Stimulated activated CD4-positive, alpha-beta T cell treated with anti-CD3 and anti-CD28 coated beads, Interleukin-4, amount 100 ng/mL, for 1 hour (primary cell): ENCODE results near the gene GRAP.

Experiments used
- DNase-seq: peaks from one replicate; pipeline ENCODE4 v3.0.0-alpha.2; 2020

The GRAP gene

DNA sequence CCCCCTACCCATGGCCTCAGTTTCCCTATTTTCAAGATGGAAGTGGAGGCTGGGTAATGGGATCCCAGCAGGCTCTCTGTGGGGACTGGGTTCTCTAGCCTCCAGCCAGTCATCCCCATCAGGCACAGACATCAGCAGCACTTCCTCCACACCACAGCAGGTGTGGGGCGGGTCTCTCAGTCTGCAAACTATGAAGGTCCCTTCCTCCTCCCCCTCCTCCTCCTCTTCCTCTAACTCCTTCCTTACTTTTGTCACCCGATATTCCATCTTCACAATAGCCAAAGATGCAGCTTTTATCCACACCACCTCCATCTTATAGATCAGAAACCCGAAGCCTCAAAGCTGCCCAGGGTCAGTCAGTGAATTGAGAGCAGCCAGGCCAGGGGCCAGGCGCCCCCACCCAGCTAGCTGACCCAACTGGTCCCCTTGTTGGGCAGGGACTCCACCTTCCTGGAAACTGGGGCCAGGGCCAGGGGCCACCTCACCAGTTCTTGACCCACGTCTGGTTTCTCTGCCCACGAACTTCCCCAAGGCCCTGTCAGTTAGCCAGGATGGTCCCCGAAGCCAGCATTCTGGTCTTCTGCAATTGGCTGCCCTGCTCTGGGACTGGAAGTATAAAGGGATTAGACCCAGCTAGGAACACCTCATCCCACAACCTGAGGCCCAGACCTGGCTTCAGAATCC is 44.7 kb downstream of the GRAP start:
- no peak for DNase-seq

DNA sequence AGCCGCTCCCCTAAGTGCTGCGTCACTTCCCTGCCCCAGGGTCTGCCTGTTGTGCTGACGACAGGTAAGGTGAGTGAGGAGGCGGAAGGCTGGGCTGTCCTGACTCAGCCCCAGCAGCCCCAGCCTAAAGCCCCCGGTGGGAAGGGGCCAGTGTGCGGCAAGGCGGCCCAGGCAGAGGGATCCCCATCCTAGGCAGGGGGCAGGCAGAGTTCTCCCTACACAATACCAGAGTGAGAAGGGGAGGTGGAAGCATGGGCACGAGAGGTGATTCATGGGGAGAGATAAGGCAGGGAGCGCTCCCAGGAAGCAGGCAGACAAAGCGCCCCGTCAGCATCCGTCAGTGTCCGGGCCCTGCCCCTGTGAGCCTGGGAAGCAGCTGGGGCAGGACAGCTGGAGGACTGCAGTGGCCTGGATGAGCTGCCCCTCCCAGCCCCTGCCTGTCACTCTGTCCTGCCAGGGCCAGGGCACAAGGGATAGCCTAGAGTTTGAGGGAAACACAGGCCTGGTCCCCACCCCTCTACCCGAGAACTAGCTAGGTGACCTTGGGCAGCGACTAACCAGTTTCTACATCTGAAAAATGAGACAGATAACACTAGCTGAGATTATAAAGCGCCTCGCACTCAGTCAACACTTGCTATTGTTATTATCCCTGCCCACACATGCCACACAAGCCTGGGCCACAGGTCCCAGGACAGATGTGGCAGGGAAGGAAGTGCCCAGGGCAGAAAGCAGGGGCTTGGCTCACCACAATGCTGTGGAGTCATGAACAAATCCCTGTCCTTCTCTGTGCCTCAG is 46.0 kb downstream of the GRAP start:
- DNase-seq: no peak

DNA sequence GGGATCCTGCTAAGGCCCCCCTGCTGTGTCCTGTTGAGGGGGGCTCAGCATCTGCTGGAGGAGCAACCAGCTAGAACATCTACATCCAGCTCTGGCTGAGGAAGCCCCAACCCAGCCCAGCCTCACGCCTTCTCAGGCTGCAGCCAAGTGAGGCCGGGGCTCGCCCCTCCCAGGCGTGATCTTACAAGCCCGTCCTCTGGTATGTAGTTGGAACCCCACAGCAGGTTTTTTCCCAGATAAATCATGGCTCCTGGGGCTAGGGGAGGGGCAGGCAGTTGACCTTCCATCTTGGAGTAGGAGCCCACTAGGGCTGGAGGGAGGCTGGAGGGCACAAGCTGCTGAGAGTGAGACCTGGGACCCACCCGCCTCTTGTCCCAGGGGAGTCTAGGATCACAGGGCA is 46.8 kb downstream of the GRAP start:
- DNase-seq: no peak

DNA sequence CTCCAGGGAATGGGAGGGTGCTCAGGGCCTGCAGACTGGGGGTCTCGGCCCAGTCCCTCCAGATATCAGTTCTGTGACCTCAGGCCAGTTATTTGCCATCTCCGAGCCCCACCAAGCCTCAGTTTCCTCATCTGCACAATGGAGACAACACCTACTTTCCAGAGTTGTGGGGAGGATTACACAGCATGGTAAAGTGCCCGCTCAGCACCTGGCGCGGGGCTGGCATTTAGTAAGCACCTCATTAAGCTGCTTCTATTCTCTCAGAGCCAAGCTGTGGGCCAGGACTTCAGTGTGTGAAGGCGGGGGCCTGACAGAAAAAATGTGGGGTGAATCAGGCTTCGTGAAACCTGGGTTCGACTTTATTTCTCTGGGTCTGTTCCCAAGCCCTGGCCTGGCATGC is 47.4 kb downstream of the GRAP start:
- DNase-seq: no peak

DNA sequence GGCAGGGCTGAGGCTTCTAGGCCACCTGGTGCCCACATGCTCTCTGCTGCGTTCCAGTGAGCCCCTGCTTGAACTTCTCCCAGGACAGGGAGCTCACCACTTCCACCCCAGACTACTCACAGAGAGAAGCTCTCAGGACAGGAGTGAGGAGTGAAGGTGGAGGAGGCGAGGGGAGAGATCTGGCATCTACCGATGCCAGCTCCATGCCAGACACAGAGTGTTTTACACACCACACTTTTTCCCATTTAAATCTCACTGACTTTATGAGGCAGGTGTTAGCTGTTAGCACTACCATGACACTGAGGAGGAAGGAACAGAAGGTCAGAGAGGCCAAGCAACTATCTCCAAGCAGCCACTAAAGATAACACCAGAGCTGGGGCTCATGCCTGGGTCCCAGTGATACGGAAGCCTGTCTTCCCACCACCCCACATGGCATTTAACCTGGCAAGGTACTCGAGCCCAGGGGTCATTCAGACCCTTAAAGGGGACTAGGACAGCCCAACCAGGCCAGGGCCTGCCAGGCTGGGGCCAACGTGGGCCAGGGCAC is 49.0 kb downstream of the GRAP start:
- no peak for DNase-seq

DNA sequence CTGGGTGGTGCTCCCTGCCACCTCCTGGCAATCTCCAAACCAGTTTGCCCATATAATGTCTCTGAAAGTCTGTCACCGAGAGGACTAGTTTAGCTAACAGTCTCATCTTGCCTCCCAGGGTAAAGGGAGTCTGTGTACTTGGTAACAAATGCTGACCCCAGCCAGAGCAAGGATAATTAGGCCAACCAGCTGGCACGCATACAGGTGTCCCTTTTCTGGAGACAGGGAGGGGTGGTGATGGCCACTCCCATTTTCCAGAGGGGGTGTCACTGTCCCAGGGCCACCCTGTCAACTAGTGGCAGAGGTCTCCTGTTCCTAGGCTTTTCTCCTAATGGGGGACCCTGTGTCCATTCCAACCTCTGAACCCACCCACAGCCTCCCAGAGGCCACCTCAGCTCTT is 50.3 kb downstream of the GRAP start:
- DNase-seq: no peak

DNA sequence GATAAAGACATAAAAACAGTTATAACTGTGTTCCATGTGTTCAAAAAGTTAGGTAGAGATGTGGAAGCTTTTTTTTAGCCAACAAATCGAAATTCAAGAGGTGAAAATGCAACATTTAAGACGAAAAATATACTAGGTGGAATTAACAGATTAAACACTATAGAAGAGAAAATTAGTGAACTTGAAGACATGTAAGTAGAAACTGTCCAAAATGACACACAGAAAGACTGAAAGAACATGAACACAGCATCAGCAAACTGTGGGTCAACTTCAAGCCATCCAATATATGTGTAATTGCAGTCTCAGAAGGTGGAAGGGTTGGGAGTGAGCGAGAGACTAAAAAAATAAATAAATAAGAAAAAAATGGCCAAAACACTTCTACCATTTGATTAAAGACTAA is 51.5 kb downstream of the GRAP start:
- no peak for DNase-seq

DNA sequence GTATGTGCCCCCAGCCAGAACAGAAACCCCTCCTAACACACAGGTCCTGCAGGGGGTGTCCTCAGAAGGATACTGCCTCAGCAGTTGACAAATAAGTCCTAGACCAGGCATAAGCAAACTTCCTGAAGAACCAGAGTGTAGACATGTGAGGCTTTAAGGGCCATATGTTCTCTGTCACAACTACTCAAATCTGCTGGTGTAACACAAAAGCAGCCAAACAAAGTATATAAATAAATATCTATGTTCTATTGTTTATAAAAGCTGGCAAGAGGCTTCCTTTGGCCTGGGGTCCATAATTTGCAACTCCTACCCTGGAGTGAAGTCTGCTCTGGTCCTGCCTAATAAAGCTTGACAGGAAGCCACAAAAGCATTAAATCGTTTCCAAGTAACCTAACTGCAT is 52.1 kb downstream of the GRAP start:
- no peak for DNase-seq

DNA sequence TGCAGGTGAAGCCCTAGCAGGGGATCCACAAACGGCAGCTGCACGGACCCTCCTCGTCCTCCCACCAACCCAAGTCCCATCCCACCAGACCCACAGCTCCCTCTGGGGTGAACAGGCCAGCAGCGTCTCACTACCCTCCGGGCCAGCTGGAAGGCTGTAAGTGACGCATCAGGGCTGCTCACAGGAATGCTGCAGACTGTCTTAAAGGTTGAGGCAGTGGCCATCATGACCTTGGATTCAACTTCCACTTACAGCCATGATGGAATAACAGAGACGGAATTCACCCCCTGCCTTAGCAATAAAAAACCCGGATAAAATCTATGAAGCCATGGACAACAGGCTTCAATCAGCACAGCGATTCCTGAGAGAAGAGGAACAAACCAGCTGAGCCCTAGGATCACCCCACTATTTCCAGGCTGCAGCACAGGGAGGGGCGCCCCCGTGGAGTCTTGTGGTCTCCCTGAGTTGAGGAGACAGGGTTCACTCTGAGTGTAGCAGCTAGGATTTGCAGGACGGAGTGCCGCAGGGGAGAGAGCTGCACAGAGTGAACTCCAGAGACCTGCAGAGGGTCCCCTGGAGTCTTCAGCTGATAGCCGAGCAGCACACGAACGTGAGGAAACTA is 52.7 kb downstream of the GRAP start:
- no peak for DNase-seq

DNA sequence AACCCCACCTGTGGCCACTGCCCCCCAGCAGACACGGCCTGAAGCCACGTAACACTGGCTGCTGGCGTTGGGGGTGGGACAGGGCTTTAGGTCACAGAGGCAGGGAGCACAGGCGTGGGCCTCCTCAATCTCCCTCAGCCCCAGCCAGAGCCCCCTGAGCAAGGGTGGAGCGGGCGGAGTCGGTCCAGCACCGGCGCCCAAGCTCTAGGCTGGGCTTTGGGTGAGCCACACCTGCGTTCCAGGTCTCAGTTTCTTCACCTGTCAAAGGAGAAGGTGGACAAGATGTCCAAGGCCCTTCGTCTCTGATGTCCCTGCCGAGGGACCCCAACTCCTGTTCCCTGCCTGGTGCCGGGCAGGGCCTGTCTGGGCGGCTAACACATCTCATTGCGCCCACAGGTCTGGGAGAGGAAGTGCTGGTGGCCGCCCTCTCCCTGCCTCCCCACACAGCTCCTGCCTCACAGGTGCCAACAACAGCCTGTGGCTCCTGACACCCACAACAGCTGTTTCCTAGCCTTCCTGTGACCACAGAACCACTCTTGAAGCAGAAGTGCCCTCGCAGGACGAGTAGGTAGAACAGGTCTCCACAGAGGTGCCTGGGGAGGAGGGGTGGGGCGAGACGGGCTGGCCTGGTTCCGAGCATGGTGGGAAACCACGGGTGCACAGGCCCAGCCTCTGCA is 54.2 kb downstream of the GRAP start:
- DNase-seq: no peak

DNA sequence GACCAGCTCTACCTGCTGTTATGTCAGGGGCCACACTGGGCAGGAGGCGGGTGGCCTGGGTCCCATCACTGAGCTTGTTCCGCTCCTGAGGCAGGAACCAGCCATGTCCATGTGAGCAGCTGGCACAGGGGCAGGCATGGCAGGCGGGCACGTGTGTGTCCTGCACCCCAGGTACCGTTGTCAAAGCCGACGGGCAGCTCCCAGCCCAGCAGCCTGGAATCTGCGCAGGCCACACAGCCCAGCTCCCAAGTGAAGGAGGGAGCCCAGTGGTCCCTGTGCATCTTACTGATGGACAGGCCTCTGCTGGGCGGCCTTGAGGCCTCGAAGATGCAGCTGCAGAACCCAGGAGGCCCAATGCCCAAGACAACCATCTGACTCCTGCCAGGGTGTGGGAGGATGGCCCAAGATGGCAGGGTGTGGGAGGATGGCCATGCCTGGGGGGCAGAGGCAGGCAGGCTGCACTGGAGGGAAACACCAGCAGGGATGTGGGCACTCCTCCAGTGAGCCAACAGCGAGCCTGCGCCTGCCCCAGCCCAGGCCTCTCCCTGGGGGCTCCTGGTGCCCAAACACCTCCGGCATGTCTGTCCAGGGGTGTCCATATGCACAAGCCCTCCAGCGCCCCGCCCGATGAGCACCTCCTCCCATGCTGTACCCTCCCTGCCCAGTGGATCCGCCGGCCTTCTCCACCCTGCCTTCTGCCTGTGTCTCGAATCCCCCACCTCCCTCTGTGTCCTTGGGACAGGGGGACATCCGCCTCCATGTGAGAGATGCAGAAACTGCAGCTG is 55.0 kb downstream of the GRAP start:
- no peak for DNase-seq

DNA sequence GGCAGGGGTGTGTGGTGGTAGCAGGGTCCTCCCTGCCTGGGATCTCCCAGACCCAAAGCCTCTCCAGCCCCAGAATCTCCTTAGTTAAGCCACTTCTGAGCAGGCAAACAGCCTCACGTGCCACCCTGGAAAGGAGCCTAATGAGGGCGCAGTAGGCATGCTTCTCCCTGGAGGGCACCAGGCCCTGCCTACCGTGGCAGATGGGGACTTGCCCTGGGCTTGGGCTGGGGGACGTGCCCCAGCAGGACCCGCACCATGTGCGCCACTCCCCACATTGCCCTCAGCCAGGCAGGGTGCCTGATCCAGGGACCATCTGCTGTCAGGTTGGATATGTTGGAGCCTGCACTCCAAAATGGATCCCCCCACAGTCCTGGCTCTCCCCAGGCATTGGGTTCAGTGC is 56.4 kb downstream of the GRAP start:
- no peak for DNase-seq

DNA sequence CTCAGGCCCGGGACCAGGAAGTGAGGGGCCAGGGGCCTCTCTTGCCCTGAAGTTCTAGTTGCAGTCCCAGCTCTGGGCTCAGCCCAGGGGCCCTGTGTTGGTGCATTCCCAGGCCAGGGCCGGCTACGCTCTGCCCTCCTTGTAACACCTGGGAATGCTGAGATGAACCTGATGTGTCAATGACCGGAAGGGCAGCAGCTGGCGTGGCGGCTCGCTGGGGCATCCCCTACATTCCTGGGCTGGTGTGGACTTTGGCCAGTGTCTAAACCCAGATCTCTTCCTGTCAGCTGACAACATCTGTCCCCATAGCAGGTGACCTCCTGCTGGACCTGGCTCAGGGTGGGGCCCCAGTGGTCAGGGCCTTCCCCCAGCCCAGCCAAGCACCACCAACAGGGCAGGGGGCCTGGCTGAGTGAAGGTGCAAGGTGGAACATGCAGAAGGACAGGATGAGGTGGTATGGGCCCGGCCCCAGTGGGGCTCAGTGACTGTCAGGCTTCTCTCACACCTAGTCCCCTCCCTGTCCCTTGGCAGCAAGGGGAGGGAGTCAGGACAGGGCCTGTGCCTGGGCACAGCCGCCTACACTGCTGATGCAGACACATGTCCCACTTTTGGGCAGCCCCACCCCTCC is 58.1 kb downstream of the GRAP start:
- no peak for DNase-seq

DNA sequence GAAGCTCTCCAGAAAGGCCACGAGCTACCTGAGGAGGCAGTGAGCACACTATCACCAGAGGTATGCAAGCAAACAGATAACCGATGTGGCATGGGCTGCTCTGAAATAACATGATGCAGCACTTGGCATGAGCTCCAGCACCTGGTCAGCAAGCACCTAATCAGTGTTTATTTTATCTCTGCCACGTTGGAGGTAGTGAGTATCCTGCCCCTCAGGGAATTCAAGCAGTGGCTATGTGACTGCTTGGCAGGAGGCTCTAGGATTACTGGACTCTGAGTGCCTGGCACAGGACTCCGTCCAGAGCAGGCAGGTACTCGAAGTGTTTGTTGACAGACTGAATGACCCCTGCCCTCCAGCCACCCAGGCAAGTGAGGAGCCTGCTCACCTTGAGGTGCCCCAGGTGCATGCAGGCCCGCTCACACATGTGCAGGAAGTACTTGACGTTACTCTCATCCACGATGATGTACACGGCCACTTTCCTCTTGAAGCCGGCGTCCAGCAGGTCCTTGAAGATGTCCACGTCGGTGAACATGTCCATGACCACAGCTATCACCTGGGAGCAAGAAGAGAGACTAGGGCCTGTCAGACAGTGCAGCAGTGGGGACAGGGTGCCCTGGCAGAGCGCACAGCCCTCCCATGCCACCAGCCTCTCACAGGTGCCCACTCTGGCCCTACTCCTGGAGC is 58.8 kb downstream of the GRAP start:
- DNase-seq: no peak

DNA sequence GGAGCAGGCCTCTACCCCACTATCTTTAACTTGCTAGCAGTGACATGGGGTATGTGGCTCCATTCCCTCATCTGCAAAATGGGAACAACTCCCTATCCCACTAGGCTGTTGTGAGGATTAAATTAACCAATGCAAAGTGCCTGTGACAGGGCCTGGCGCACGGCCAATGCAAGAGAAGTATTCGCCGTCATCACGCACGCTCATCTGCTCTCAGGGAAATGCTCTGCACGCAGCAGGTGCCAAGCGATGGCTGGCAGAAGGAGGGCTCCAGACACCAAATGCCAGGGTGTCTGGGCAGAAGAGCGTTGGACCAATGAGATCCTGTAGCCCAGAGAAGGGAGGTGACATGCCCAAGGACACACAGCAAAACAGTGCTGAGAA is 59.5 kb downstream of the GRAP start:
- DNase-seq: no peak

DNA sequence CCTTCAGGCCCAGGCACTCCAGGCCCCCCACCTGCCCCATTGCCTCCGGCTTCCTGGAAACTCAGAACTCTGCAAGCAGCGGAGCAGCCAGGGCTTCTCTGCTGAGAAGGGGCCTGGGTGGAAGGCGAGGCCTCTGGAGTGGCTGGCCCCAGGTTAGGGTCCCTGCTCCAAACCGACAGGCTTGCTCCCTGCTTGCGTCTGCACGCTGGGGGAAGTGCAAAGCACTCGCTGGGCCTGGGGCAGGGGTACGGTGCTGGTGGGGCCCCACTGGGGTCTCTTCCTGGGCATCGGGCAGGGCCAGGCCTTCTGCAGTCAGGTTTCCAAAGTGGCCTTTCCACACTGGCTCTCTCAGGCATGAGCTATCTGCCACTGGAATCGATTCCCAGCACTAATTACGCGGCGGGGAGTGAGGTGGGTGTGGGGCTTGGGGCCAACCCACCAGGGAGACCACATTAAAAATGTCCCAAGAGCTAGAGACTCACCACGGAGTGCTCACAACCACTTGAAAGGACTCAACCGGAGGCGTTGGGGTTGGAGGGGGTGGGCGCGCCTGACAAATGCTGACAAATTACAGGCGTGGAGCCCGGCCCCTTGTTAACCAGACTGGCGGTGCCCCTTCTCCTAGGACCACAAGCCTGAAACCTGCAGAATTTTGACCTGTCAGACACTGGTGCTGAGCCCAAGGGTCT is 60.1 kb downstream of the GRAP start:
- DNase-seq: no peak

DNA sequence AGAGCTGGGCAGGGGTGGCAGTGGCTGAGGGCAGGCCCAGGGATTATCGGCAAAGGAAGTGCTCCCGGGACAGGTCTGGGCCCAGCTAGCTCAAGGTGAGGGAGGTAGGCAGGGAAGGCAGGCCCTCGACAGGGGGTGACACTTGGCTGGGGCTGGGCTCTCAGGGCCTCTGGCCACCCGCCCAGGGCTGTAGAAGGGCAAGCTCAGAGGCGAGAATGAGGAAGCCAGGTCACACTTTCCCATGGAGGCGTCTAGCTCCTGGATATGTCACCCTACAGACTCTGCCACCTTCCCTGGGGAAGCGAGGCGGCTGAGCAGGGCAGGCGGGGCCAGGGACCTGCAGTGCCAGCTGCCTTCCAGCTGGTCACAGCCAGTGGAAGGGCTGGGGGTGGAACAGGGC is 61.3 kb downstream of the GRAP start:
- DNase-seq: no peak

DNA sequence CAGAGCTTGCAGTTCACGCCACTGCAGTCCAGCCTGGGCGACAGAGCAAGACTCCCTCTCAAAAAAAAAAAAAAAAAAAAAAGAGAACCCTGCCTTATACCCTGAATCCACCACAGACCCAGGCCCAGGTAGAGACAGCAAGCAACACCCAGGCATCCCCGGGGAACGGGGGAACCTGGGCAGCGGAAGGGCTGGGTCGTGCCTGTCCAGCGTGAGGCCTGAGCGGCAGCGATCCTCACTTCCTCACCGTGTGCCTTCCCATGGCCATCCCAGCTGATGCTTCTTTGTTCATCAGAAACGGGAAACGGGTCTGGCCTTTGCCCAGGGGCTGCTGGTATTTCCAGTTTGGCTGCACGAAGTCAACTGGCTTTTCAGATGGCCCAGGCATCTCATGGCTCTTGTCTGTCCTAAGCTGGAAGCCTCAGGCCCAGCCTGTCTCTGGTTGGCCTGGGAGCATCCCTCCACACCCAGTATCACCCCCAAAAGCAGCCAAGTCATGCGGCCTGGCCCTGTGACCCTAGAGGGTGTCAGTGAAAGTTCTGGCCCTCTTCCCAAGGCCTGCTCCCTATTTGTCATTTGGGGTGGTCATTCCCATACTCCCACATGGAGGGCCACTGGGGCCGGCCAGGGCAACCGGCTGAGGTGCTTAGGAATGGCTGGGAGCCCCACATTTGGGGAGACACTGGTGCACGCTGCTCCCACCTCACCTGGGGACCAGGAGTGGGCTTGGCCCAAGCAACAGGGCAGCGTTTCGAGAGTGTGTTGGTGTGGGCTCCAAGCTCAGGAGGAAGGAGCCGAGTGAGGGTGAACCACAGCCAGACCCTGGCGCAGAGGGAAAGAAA is 62.3 kb downstream of the GRAP start:
- no peak for DNase-seq

DNA sequence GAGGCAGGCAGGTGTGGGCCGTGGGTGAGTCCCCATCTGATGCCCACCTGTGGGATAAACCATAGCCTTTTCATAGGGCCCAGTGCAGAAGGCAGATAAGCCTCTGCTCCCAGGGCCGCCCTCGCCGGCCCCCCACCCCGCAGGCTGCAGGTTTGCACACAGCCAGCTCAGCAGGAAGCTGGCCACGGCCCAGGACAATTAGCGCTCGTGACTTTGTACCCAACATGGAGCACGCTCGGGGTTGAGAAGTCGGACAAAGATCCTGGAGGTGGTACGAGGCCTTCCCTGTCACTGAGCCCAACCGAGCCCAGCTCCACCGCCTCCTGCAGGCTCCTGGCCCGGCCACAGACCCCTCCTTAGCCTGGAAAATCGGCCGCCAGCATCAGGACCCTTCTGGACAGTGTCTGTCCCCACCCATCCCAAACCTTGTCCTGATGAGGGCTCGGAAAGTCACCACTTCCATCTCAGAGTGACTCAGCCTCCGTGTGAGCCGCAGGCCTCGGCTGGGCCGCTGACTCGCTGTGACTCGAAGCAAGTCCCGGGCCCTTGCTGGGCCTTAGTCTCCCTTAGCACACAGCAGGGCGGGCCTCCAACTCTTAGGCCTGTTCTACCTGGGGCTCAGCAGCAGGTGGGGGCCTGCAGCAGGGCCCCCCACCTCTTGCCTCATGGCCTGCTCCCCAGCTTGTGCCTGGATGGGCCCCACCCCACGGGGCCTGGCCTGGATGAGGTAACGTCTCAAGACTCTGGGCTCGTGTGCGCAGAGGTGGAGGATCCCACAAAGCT is 64.9 kb downstream of the GRAP start:
- no peak for DNase-seq
